Activated naive CD4-positive, alpha-beta T cell treated with anti-CD3 and anti-CD28 coated beads, Interleukin-2, amount 50 U/mL, for 72 hours (primary cell): Measurements from ENCODE around the gene TNFRSF6B. TPM values are rescaled to one million over a fixed set of nuclear protein-coding genes. Genes with fewer than 3 reads are reported as not detected.
A peak's percentile ranks its signal among the peaks of the same experiment; 100 is the strongest.

Experiments
- ATAC-seq, 2 donors: fragments of 150-1000 bp; cut with Tn5 transposase; 2 replicates each; pipeline ENCODE4 v1.10.0; 2021; ENCODE audit warnings: mild to moderate bottlenecking in 2 of 2, moderate library complexity in 2 of 2
- DNase-seq, 2 donors: peaks; one replicate each; pipeline ENCODE4 v3.0.0; 2021 to 2022; ENCODE audit warnings: low spot score in 2 of 2
- H3K27ac Mint-ChIP-seq, 2 donors: one replicate each; pipeline ENCODE4 v1.8.0; 2022; ENCODE audit warnings: mild to moderate bottlenecking in 2 of 2, mixed read lengths in 2 of 2
- H3K36me3 Mint-ChIP-seq, 2 donors: one replicate each; pipeline ENCODE4 v1.8.0; 2022; ENCODE audit warnings: mixed read lengths in 2 of 2
- H3K9me3 Mint-ChIP-seq, 2 donors: one replicate each; pipeline ENCODE4 v1.8.0; 2022; ENCODE audit warnings: mixed read lengths in 2 of 2
- total RNA-seq, 2 donors: library from RNA; stranded (reverse); gene quantifications; one replicate each; pipeline ENCODE4 v1.2.3, GENCODE V29; 2022

The TNFRSF6B gene
- total RNA-seq, 2 donors from 2014 or later = not detected

- Mint-ChIP-seq H3K36me3 (peaks cover 7 to 10% of the 10 kb centered on the region in 2 donors), H3K27ac (no peak within 1 kb of the TSS), H3K9me3 (no peaks in the 10 kb centered on the region)
- ATAC-seq = peak; percentile 11 to 33
- DNase-seq = peak in 1 of 2 donors; percentile 54
Measured at GRCh38 chr20:63735859-63736718, 39.6 kb downstream of the TNFRSF6B start, which contains the start of gene LIME1. Gene LIME1 (plus strand): TSS chr20:63736664. CDS start chr20:63737550, 886 bp downstream.

DNA sequence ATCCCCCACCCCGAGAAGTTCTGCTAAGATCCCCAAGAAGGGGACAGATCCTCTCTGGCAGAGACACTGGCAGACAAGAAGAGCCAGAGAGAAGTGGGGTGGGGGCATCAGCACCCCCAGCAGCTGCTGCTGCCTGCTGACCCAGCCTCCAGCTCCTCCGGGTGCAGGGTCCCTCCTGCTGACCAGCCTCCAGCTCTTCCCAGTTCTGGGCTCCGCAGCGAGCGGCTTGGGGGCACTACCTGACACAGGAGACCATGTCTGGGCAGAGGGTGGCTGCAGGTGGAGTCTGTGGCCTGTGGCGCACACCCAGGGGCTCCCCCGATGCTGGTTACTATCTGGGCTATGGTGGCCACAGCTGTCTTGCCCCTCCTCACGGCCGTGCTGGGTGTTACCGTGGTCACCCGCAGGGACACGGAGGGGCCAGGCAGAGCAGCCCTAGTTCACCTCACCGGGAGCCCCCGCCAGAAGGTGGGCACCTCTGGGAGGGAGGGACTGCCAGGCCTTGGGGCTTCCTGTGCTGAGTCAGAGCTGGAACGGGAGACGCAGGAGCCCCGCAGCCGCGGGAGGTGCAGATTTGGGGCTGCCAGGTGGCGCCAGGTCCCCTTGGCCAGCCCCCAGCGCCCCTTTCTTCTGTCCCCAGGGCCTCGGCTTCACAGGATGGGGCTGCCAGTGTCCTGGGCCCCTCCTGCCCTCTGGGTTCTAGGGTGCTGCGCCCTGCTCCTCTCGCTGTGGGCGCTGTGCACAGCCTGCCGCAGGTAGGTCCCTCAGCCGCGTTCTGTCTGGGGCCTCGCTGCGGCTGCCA, 40.6 kb downstream of the TNFRSF6B start:
- Mint-ChIP-seq H3K36me3 (peaks cover 7 to 10% of the 10 kb centered on the region in 2 donors), H3K9me3 (no peaks in the 10 kb centered on the region), H3K27ac (no peak overlapping the region)
- peak in 1 of 2 donors; percentile 55 for DNase-seq
- ATAC-seq = peak; percentile 39 to 46

DNA sequence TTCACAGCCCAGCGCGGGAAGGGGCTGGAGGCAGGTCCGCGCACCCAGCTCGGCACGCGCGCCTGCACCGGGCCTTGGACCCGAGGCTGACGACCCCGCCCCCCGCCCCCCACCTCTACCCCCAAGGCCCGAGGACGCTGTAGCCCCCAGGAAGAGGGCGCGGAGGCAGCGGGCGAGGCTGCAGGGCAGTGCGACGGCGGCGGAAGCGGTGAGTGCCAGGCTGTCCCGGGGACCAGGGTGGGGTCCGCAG, 41.2 kb downstream of the TNFRSF6B start:
- Mint-ChIP-seq H3K27ac (no peak overlapping the region), H3K9me3 (no peaks in the 10 kb centered on the region), H3K36me3 (peaks cover 7 to 10% of the 10 kb centered on the region in 2 donors)
- no peak for DNase-seq
- ATAC-seq = no peak

DNA sequence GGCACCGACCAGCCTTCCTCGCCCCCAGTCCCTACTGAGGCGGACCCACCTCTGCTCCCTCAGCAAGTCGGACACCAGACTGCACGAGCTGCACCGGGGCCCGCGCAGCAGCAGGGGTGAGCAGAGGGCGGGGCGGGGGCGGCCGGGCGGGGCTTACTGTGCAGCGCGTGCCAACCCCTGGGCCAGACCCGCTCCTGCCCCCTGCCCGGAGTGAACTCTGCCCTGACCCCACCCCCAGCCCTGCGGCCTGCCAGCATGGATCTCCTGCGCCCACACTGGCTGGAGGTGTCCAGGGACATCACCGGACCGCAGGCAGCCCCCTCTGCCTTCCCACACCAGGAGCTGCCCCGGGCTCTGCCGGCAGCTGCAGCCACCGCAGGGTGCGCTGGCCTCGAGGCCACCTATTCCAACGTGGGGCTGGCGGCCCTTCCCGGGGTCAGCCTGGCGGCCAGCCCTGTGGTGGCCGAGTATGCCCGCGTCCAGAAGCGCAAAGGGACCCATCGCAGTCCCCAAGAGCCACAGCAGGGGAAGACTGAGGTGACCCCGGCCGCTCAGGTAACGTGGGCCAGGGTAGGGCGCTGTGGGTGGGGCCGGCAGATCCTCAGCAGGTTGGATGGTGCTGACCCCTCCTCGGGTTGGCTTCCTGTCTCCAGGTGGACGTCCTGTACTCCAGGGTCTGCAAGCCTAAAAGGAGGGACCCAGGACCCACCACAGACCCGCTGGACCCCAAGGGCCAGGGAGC, 41.7 kb downstream of the TNFRSF6B start:
- peak in 1 of 2 donors; percentile 30 for ATAC-seq
- no peak for DNase-seq
- Mint-ChIP-seq H3K27ac (no peak overlapping the region), H3K36me3 (peaks cover 7 to 10% of the 10 kb centered on the region in 2 donors), H3K9me3 (no peaks in the 10 kb centered on the region)

GRCh38 chr20:63738687-63739129, 42.3 kb downstream of the TNFRSF6B start:
- H3K27ac Mint-ChIP-seq = no peak overlapping the region
- DNase-seq (no peak), ATAC-seq (no peak)
- H3K9me3 Mint-ChIP-seq = no peaks in the 10 kb centered on the region
- H3K36me3 Mint-ChIP-seq = peaks cover 5% of the 10 kb centered on the region in 2 donors

DNA sequence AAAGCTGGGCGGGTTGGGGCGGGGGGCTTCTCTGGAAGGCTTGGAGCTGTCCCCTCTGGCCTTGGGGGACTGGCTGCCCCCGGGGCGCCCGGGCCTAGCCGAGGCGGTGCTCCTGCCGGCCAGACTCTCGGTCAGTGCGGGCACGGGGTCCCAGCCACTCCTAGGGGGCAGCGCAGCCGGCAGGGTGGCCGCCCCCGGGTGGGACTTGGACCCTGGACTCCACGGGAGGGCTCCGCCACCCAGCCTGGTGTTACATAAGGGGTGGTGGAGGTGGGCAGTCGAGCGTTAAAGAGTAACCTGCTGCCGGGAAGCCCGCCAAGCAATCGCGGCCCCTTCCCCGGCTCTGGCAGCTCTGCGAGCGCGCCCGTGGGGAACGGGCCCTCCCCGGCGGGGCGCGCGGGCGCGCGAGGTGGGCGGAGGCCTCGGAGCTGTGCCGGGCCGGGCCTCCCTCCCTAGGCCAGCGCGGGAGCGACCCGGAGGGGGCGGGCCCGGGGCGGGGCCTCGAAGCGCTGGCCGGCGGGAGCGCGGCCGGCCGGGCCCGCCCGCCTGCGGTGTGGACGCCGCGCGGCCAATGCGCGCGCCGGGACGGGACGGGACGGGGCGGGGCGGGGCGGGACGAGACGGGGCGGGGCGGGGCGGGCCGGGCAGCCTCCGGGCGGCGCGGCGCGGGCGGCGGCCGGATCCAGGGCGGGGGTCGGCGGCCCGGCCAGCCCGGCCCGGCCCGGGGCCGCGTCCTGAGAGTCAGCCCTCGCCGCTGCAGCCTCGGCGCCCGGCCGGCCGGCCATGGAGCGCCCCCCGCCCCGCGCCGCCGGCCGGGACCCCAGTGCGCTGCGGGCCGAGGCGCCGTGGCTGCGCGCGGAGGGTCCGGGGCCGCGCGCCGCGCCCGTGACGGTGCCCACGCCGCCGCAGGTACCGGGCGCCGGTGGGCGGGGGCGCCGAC, 42.9 kb downstream of the TNFRSF6B start, which contains the start of gene SLC2A4RG:
TSS of gene SLC2A4RG (plus strand) at position 647 of the 940 bp plus-strand sequence. CDS start at position 784, 137 bp downstream.
- peak; percentile 71 to 78 for DNase-seq
- peak; percentile 71 to 72 for ATAC-seq
- no peaks in the 10 kb centered on the region for H3K36me3 Mint-ChIP-seq
- no peaks in the 10 kb centered on the region for H3K9me3 Mint-ChIP-seq
- H3K27ac Mint-ChIP-seq = no peak within 1 kb of the TSS

DNA sequence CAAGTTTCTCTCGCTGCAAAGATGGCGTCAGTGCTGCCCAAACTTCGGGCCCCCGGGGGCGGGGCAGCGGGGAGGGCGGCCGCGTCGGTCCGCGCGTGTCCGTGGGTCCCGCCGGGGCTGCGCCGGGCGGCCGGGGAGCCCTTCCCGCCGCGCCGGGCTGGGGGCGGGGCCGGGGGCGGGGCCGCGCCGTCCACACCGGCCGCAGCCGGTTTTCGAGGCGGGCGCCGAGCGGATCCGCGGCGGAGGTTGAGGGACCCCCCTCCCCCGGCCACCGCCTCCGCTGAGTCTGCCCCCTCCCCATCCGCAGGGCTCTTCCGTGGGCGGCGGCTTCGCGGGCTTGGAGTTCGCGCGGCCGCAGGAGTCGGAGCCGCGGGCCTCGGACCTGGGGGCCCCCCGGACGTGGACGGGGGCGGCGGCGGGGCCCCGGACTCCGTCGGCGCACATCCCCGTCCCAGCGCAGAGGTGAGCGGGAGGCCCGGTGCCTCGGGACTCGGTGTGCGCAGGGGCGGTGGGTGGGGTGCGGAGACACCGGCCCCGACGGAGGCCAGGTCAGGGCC, 43.7 kb downstream of the TNFRSF6B start:
- DNase-seq = no peak

DNA sequence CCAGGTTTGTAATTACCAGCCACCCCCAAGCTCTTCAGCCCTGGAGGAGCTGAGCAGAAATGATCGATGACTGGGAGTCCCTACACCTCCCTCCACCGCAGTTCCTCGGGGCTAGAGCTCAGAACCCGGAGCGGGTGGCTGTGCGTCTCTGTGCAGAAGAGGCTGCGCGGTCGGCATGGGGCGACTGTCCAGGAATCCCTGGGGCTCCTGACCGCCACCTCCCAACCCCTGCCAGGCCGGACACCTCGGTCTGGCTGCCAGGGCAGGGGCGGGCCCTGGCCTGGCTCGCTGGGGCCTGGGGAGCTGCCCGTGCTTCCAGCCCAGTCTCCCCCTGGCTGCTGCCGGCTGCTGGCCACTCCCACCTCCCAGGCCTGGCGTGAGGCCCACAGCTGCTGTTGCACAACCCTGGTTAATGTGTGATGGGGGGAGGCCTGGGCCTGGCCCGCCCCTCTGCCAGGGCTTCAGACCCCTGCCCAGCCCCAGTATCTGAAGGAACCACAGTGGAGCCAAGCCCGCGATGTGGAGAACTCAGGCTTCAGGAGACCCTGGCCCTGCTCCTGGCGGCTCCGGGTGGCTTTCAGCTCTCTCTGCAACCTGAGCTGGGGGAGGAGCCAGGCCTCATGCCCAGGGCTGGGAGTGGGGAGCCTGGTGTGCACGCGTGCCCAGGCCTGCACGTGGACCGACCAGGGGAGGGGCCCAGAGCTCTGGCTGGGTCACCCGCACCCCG, 44.3 kb downstream of the TNFRSF6B start:
- ATAC-seq (peak in 1 of 2 donors; percentile 13), DNase-seq (peak in 1 of 2 donors; percentile 41)
- H3K9me3 Mint-ChIP-seq = no peaks in the 10 kb centered on the region
- H3K36me3 Mint-ChIP-seq = no peaks in the 10 kb centered on the region
- H3K27ac Mint-ChIP-seq = no peak overlapping the region

More for the DNA sequence above, 43.7 kb downstream of the TNFRSF6B start:
- Mint-ChIP-seq H3K36me3 (no peaks in the 10 kb centered on the region), H3K27ac (no peak overlapping the region), H3K9me3 (no peaks in the 10 kb centered on the region)
- peak; percentile 10 to 16 for ATAC-seq

DNA sequence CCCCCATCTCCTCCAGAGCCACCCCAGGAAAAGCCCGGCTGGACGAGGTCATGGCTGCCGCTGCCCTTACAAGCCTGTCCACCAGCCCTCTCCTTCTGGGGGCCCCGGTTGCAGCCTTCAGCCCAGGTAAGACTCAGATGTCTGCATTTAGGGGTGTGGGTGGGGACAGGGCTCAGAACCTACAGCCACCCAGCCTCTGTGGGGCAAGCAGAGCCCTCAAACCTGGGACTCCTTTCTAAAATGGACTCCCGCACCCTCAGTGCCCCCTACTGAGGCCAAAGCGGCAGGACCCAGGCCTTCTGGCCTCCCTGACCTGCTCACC, 44.9 kb downstream of the TNFRSF6B start:
- H3K27ac Mint-ChIP-seq = no peak overlapping the region
- H3K36me3 Mint-ChIP-seq = no peaks in the 10 kb centered on the region
- DNase-seq (no peak), ATAC-seq (no peak)
- H3K9me3 Mint-ChIP-seq = no peaks in the 10 kb centered on the region

DNA sequence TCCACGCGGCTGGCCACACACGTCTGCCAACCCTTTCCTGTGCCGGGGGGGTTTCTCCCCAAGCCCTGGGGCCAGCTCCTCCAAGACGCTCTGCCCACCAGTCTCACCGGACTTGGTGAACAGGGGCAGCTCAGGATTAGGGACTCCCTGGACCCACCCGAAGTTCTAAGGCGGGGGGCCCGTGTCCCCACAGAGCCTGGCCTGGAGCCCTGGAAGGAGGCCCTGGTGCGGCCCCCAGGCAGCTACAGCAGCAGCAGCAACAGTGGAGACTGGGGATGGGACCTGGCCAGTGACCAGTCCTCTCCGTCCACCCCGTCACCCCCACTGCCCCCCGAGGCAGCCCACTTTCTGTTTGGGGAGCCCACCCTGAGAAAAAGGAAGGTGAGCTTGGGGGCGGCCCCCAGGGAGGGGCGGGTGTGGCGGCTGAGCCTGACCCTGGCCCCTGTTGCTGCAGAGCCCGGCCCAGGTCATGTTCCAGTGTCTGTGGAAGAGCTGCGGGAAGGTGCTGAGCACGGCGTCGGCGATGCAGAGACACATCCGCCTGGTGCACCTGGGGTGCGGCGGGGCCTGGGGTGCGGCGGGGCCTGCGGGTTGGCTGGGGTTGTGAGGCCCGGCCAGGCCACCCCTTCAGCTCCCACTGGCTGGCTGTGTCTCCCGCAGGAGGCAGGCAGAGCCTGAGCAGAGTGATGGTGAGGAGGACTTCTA, 45.4 kb downstream of the TNFRSF6B start:
- no peak for DNase-seq
- Mint-ChIP-seq H3K36me3 (no peaks in the 10 kb centered on the region), H3K9me3 (no peaks in the 10 kb centered on the region), H3K27ac (no peak overlapping the region)
- ATAC-seq = no peak

DNA sequence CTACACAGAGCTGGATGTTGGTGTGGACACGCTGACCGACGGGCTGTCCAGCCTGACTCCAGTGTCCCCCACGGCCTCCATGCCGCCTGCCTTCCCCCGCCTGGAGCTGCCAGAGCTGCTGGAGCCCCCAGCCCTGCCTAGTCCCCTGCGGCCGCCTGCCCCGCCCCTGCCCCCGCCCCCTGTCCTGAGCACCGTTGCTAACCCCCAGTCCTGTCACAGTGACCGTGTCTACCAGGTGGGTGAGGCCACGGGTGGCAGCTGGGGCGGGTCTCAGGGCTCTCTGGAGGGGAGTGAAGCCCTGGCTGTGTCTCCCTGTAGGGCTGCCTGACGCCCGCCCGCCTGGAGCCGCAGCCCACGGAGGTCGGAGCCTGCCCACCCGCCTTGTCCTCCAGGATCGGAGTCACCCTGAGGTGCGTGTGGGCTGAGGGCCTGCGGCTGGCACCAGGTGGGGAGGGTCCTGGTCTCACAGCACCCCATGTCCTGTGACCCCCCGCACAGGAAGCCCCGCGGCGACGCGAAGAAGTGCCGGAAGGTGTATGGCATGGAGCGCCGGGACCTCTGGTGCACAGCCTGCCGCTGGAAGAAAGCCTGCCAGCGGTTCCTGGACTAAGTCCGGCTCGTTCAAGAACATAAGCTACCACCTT, 46.1 kb downstream of the TNFRSF6B start:
- no peaks in the 10 kb centered on the region for H3K9me3 Mint-ChIP-seq
- ATAC-seq = no peak
- H3K27ac Mint-ChIP-seq = no peak overlapping the region
- H3K36me3 Mint-ChIP-seq = no peaks in the 10 kb centered on the region
- DNase-seq = no peak

GRCh38 chr20:63743210-63743970, 46.9 kb downstream of the TNFRSF6B start:
- ATAC-seq = no peak
- Mint-ChIP-seq H3K9me3 (no peaks in the 10 kb centered on the region), H3K36me3 (no peaks in the 10 kb centered on the region), H3K27ac (no peak overlapping the region)
- DNase-seq = no peak

DNA sequence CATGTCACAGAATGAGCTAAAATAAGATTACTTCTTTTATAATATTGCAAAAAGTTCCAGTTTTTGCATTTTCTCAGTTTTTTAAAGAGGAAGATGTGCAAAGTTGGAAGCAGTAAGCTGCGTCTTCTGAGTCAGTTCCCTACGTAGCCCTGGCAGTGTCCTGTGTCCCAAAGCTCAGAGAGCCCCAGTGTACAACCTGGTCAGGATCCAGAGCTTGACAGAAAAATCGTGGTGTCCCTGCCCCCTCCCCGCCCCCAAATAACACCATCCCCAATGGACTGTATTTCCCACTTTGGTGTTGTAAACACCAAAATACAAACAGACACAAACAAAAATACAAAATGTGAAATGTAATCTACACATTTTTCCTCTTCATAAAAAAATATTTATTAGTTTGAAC, 47.7 kb downstream of the TNFRSF6B start:
- Mint-ChIP-seq H3K9me3 (no peaks in the 10 kb centered on the region), H3K36me3 (no peaks in the 10 kb centered on the region), H3K27ac (no peak overlapping the region)
- ATAC-seq (no peak), DNase-seq (no peak)
